ENCODE measurements around the gene TMEM219.

The TMEM219 gene

GRCh38 chr16:29986231-29986630 is 24.4 kb downstream of the TMEM219 start:
- H3K4me3 ChIP-seq (ENCODE audit: low read depth, low read length): no peak overlapping the region
- no peak for DNase-seq (ENCODE audit: low read depth, low spot score)
- CTCF ChIA-PET: interaction anchor here (3.2 kb wide), 1 partner anchor 10 kb away, joined by 12 read pairs; no protein-coding TSS in a partner anchor
- TF ChIP-seq, protein P1, sequence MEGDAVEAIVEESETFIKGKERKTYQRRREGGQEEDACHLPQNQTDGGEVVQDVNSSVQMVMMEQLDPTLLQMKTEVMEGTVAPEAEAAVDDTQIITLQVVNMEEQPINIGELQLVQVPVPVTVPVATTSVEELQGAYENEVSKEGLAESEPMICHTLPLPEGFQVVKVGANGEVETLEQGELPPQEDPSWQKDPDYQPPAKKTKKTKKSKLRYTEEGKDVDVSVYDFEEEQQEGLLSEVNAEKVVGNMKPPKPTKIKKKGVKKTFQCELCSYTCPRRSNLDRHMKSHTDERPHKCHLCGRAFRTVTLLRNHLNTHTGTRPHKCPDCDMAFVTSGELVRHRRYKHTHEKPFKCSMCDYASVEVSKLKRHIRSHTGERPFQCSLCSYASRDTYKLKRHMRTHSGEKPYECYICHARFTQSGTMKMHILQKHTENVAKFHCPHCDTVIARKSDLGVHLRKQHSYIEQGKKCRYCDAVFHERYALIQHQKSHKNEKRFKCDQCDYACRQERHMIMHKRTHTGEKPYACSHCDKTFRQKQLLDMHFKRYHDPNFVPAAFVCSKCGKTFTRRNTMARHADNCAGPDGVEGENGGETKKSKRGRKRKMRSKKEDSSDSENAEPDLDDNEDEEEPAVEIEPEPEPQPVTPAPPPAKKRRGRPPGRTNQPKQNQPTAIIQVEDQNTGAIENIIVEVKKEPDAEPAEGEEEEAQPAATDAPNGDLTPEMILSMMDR (IDR thresholded peaks at IDR 0.05; ENCODE audit: insufficient read depth, low read length, missing control alignments): no peak
- POLR2A ChIA-PET: interaction anchor here (1.0 to 1.4 kb wide), 2 partner anchors 9 to 10 kb away, joined by 3 to 4 read pairs; partner anchors contain the start of gene HIRIP3

- POLR2A ChIA-PET: interaction anchor here (1.0 kb wide), 1 partner anchor 10 kb away, joined by 3 read pairs; no protein-coding TSS in a partner anchor
- no peak for DNase-seq (ENCODE audit: low read depth, low spot score)
- TF ChIP-seq, protein P1 (IDR thresholded peaks at IDR 0.05; ENCODE audit: insufficient read depth, low read length, missing control alignments): no peak
- CTCF ChIA-PET: interaction anchor here (3.2 kb wide), 1 partner anchor 11 kb away, joined by 12 read pairs; no protein-coding TSS in a partner anchor
- no peak overlapping the region for H3K4me3 ChIP-seq (ENCODE audit: low read depth, low read length)
Observed at GRCh38 chr16:29986931-29987330, 25.1 kb downstream of the TMEM219 start.

DNA sequence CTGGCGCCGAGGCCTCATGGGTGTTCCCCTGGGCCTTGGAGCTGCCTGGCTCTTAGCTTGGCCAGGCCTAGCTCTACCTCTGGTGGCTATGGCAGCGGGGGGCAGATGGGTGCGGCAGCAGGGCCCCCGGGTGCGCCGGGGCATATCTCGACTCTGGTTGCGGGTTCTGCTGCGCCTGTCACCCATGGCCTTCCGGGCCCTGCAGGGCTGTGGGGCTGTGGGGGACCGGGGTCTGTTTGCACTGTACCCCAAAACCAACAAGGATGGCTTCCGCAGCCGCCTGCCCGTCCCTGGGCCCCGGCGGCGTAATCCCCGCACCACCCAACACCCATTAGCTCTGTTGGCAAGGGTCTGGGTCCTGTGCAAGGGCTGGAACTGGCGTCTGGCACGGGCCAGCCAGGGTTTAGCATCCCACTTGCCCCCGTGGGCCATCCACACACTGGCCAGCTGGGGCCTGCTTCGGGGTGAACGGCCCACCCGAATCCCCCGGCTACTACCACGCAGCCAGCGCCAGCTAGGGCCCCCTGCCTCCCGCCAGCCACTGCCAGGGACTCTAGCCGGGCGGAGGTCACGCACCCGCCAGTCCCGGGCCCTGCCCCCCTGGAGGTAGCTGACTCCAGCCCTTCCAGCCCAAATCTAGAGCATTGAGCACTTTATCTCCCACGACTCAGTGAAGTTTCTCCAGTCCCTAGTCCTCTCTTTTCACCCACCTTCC is 25.6 kb downstream of the TMEM219 start:
- CTCF ChIA-PET: interaction anchor here (2.2 to 3.2 kb wide), 2 partner anchors 11 to 19 kb away, joined by 6 to 12 read pairs; no protein-coding TSS in a partner anchor
- DNase-seq (ENCODE audit: low read depth, low spot score): no peak
- TF ChIP-seq, protein P1 (IDR thresholded peaks at IDR 0.05; ENCODE audit: insufficient read depth, low read length, missing control alignments): no peak
- POLR2A ChIA-PET: interaction anchor here (0.6 kb wide), 1 partner anchor 12 kb away, joined by 3 read pairs; no protein-coding TSS in a partner anchor
- H3K4me3 ChIP-seq (ENCODE audit: low read depth, low read length): no peak overlapping the region

DNA sequence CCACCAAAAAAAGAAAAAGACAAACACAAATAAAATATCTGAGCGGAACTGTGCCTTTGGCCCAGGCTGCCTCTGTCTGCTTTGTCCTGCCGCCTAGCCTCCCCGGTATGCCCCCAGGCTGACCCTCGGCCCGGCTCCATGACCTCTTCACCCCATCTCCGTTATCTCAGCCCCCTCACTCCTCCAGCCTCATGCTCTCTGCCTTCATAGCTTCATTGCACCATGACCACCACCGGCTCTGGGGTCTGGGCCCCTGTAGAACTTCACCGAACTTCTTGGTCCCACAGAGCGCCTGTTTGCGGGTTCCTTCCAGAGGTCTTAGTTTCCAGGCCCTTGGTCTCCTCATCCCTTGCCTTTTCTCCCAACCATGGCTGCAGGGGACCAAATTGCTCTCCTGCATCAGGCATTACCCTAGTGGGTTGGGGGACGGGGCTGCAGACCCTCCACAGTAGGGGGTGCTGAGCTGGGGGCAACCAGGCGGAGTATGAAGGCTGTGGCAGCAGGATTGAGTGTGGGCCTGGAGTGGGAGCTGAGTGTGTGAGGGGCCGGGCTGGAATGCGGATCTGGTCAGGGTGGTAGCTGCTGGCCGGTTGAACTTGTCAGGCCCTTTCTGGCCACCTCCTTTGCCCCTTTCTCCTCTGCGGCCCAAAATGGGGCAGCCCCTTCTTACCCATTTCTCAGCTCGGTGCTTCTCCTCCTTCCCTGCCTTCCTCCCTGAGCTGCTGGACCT is 26.6 kb downstream of the TMEM219 start:
- POLR2A ChIA-PET: no interaction called here
- DNase-seq (ENCODE audit: low read depth, low spot score): no peak
- TF ChIP-seq, protein P1 (IDR thresholded peaks at IDR 0.05; ENCODE audit: insufficient read depth, low read length, missing control alignments): no peak
- no peak overlapping the region for H3K4me3 ChIP-seq (ENCODE audit: low read depth, low read length)
- CTCF ChIA-PET: interaction anchor here (2.2 kb wide), 1 partner anchor 18 kb away, joined by 6 read pairs; no protein-coding TSS in a partner anchor

GRCh38 chr16:29989111-29989858 is 27.4 kb downstream of the TMEM219 start:
- ChIA-PET CTCF (interaction anchor here (1.0 to 2.2 kb wide), 2 partner anchors 15 to 17 kb away, joined by 3 to 6 read pairs; no protein-coding TSS in a partner anchor), POLR2A (interaction anchor here (0.5 kb wide), 1 partner anchor 165 kb away, joined by 3 read pairs; no protein-coding TSS in a partner anchor)
- TF ChIP-seq, protein P1 (IDR thresholded peaks at IDR 0.05; ENCODE audit: insufficient read depth, low read length, missing control alignments): no peak
- H3K4me3 ChIP-seq (ENCODE audit: low read depth, low read length): no peak overlapping the region
- DNase-seq (ENCODE audit: low read depth, low spot score): no peak
